Muscle layer of colon (tissue), 2 donors: ENCODE data around the gene GALNT16.
"Not testable (repeated sequence)": the region's sequence is repeated elsewhere in the genome, so short reads cannot be mapped to it uniquely, and the experiment has no call there.

Source experiments
- H3K27ac ChIP-seq: one replicate; pipeline ENCODE4 v1.7.0; 2013; ENCODE audit warnings: low read depth, mild to moderate bottlenecking, low read length, moderate library complexity
- H3K27me3 ChIP-seq, 2 donors: one replicate each; pipeline ENCODE4 v1.7.0; 2013; ENCODE audit warnings: low read length in 2 of 2, mild to moderate bottlenecking in 2 of 2; ENCODE audit not compliant: insufficient read depth in 2 of 2, control insufficient read depth in 1 of 2
- H3K36me3 ChIP-seq: one replicate; pipeline ENCODE4 v1.7.0; 2013; ENCODE audit warnings: mild to moderate bottlenecking, low read length; ENCODE audit not compliant: insufficient read depth
- H3K4me1 ChIP-seq: one replicate; pipeline ENCODE4 v1.7.0; 2013; ENCODE audit warnings: mild to moderate bottlenecking, low read length; ENCODE audit not compliant: insufficient read depth
- H3K4me3 ChIP-seq, 2 donors: one replicate each; pipeline ENCODE4 v1.7.0; 2013; ENCODE audit warnings: low read length in 2 of 2, low read depth in 1 of 2, mild to moderate bottlenecking in 1 of 2, moderate library complexity in 1 of 2
- H3K9ac ChIP-seq: one replicate; pipeline ENCODE4 v1.7.0; 2013; ENCODE audit warnings: low read length
- H3K9me3 ChIP-seq: one replicate; pipeline ENCODE4 v1.7.0; 2013; ENCODE audit warnings: mild to moderate bottlenecking, low read length
- donor health status: abdominal sarcoma.
- donor health status: Adenocarcinoma of cecum.

GALNT16 gene

GRCh38 chr14:69270795-69271708 is 11.1 kb downstream of the GALNT16 start:
- H3K9ac ChIP-seq: no peak overlapping the region
- H3K27ac ChIP-seq: no peak overlapping the region
- H3K9me3 ChIP-seq: no peaks in the 10 kb centered on the region
- no peaks in the 10 kb centered on the region for H3K27me3 ChIP-seq
- no peaks in the 10 kb centered on the region for H3K4me1 ChIP-seq
- H3K4me3 ChIP-seq: no peak overlapping the region
- no peaks in the 10 kb centered on the region for H3K36me3 ChIP-seq

GRCh38 chr14:69274321-69274720 is 14.4 kb downstream of the GALNT16 start:
- Histone ChIP-seq H3K27me3 (no peaks in the 10 kb centered on the region), H3K36me3 (no peaks in the 10 kb centered on the region), H3K9ac (no peak overlapping the region), H3K27ac (no peak overlapping the region), H3K9me3 (no peaks in the 10 kb centered on the region), H3K4me1 (no peaks in the 10 kb centered on the region), H3K4me3 (no peak overlapping the region)

GRCh38 chr14:69275331-69275730 is 15.4 kb downstream of the GALNT16 start:
- no peaks in the 10 kb centered on the region for H3K36me3 ChIP-seq
- H3K27me3 ChIP-seq: no peaks in the 10 kb centered on the region
- no peak overlapping the region for H3K4me3 ChIP-seq
- no peaks in the 10 kb centered on the region for H3K9me3 ChIP-seq
- no peaks in the 10 kb centered on the region for H3K4me1 ChIP-seq
- no peak overlapping the region for H3K9ac ChIP-seq
- H3K27ac ChIP-seq: no peak overlapping the region

GRCh38 chr14:69277356-69277755 is 17.4 kb downstream of the GALNT16 start:
- H3K27me3 ChIP-seq, H3K4me3 ChIP-seq, H3K4me1 ChIP-seq, H3K9ac ChIP-seq, H3K27ac ChIP-seq, H3K36me3 ChIP-seq, H3K9me3 ChIP-seq: not testable (repeated sequence)

- Histone ChIP-seq H3K27ac (no peak overlapping the region), H3K9ac (no peak overlapping the region), H3K9me3 (no peaks in the 10 kb centered on the region), H3K4me3 (no peak overlapping the region), H3K27me3 (no peaks in the 10 kb centered on the region), H3K4me1 (no peaks in the 10 kb centered on the region), H3K36me3 (no peaks in the 10 kb centered on the region)
Measured at GRCh38 chr14:69280746-69281291, 20.9 kb downstream of the GALNT16 start.

- Histone ChIP-seq H3K9me3 (no peaks in the 10 kb centered on the region), H3K4me3 (no peak overlapping the region), H3K4me1 (no peaks in the 10 kb centered on the region), H3K27ac (no peak overlapping the region), H3K9ac (no peak overlapping the region), H3K36me3 (no peaks in the 10 kb centered on the region), H3K27me3 (no peaks in the 10 kb centered on the region)
Measured at GRCh38 chr14:69281450-69282169, 21.7 kb downstream of the GALNT16 start.

GRCh38 chr14:69282448-69282847 is 22.5 kb downstream of the GALNT16 start:
- Histone ChIP-seq H3K4me3 (no peak overlapping the region), H3K36me3 (no peaks in the 10 kb centered on the region), H3K27me3 (no peaks in the 10 kb centered on the region), H3K27ac (no peak overlapping the region), H3K4me1 (peaks cover 6% of the 10 kb centered on the region), H3K9me3 (no peaks in the 10 kb centered on the region), H3K9ac (no peak overlapping the region)

GRCh38 chr14:69284170-69284569 is 24.2 kb downstream of the GALNT16 start:
- Histone ChIP-seq H3K4me1 (peaks cover 16% of the 10 kb centered on the region), H3K36me3 (no peaks in the 10 kb centered on the region), H3K9me3 (no peaks in the 10 kb centered on the region), H3K27me3 (no peaks in the 10 kb centered on the region), H3K9ac (no peak overlapping the region), H3K27ac (no peak overlapping the region), H3K4me3 (no peak overlapping the region)

- no peak overlapping the region for H3K9ac ChIP-seq
- no peaks in the 10 kb centered on the region for H3K27me3 ChIP-seq
- no peak overlapping the region for H3K27ac ChIP-seq
- H3K4me1 ChIP-seq: peaks cover 16% of the 10 kb centered on the region
- no peaks in the 10 kb centered on the region for H3K36me3 ChIP-seq
- H3K9me3 ChIP-seq: no peaks in the 10 kb centered on the region
- H3K4me3 ChIP-seq: no peak overlapping the region
Measured at GRCh38 chr14:69285661-69286255, 25.8 kb downstream of the GALNT16 start.

GRCh38 chr14:69287098-69288010 is 27.4 kb downstream of the GALNT16 start:
- Histone ChIP-seq H3K27me3 (no peaks in the 10 kb centered on the region), H3K36me3 (no peaks in the 10 kb centered on the region), H3K9ac (no peak overlapping the region), H3K4me3 (no peak overlapping the region), H3K27ac (no peak overlapping the region), H3K4me1 (peaks cover 16% of the 10 kb centered on the region), H3K9me3 (no peaks in the 10 kb centered on the region)
